DND-41 (cell line): Measurements from ENCODE around the gene SLC6A4.

ENCODE experiments used
- CTCF ChIP-seq: IDR thresholded peaks from 2 replicates; pipeline ENCODE4 v1.5.1; 2012; ENCODE audit warnings: borderline replicate concordance, low read length, moderate library complexity, mild to moderate bottlenecking; ENCODE audit not compliant: poor library complexity, severe bottlenecking; ENCODE audit errors: extremely low read depth
- EZH2 ChIP-seq: IDR thresholded peaks from 3 replicates; pipeline ENCODE4 v1.6.1; 2012; ENCODE audit warnings: borderline replicate concordance, low read depth, mild to moderate bottlenecking, moderate library complexity, low read length, inconsistent platforms; ENCODE audit not compliant: severe bottlenecking

- TF ChIP-seq CTCF (no peak), EZH2 (no peak)
Measured at GRCh38 chr17:30249460-30249859, 14.0 kb upstream of the SLC6A4 start.
